Colon (tissue), 2 donors: ENCODE data around the gene ADGRD2.

ENCODE experiments used
- FAIRE-seq: peaks from 2 replicates; lab custom pipeline; 2012; peaks lifted over from hg19 to GRCh38; lab: Jason Lieb, UNC
- donor health status: control.
- donor health status: control.

Gene ADGRD2

DNA sequence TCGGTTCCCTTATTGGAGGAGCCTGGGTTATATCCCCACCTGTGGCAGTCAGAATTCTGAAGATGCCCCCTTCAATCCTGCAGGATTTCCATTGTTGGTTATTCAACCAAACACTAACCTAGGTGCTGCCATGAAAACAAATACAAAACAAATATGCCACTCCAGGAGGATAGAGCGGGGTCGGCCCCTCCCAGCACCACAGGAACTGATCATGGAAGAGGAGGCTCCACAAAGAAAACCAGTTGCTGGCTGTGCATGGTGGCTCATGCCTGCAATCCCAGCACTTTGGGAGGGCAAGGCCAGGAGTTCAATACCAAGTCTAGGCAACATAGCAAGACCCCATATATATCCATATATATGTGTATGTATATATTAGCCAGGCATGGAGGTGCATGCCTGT lies 13.2 kb upstream of the ADGRD2 start:
- FAIRE-seq = no peak

DNA sequence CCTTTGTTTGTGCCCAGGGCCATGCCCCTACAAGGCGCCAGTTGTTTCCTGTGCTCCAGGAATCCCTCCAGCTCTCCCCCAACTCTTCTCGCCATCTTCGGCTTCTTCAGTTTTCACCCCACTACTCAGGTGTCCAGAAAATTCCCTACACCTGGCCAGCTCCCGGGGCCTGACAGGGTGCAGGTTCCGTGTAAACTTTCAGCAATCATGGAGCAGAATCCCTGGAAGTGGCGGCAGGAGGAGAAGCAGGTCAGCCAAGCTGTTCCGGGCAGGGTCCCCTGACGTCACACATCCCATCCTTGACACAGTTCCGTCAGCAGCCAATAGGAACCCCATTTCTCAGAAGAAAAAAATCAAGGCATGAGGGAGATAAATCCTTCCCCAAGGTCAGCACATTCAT lies 12.2 kb upstream of the ADGRD2 start:
- no peak for FAIRE-seq

DNA sequence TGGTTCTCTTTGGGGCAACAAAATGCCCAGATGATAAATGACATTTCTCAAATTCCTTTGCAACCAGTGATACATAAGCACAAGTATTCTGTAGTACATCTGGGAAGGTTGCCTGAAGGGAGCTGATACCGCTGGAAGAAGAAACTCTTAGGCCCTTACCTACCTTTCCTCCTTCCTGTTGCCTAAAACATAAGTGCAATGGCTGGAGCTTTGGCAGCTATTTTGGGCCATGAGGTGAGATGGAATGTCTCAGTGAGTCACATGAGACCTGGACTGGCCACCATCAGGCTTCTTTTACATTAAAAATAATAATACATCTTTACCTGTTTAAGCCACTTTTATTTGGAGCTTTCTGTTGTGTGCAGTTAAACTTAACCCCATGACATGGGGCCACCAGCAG lies 11.2 kb upstream of the ADGRD2 start:
- no peak for FAIRE-seq

DNA sequence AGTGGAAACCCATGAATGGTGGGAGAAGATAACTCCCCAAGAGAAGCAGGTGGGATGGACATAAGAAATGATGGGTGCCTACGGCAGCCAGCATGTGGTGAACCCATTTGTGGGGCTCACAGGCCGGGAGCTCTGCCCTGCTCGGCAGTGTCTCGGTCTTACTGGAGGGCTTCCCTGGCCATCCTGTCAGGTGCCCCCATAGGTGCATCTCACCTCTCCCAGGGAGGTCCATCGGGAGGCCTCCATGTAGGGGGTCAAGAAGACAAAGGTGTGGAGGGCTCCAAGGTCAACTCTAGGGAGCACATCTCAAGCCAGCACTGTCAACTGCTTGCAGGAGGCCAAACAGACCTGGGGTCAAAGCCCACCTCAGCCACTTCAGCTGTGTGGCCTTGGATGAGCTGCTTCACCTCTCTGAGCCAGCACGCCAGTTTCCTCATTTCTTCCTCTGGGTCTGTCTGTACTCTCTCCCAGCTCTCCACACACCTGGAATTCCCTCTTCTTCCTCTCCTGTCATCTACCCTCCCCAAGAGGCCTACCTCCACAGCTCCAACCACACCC lies 10.5 kb upstream of the ADGRD2 start:
- FAIRE-seq = no peak

DNA sequence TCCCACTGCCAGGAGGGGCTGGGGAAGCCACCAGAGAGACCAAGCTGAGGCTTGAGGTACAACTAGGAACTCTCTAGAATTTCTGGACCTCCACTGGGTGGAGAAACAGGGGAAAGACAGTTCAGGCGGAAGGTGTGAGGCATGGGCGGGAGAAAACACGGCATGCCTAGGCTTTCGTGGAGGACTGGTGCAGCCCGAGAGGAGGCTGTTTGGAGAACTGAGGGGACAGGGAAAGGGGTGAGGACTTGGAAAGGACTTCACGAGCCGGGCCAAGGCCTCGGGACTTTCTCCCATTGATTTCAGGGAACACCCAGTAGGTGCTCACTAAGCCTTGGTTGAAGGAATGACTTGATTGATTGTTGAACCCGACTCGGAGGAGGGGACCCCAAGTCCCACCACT lies 9.5 kb upstream of the ADGRD2 start:
- no peak for FAIRE-seq

DNA sequence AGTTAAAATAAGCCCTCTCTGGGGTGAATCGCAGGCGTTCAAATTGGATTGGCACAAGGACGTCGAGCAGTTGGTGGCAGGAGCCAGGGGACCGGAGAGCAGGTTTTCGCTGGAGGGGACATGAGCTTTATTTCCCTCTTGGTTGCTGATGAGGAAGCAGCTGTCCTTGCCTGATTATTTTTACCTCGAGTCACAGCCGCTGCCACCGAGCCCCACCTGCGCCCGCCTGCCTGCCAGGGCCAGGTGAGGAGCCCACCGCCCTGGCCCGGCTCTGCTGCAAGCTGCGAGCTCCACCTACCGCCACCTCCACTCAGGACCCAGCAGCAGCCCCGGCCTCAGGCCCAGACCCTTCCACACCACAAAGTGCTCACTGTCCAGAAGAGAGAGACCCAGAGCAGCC lies 9.0 kb upstream of the ADGRD2 start:
- FAIRE-seq = no peak

DNA sequence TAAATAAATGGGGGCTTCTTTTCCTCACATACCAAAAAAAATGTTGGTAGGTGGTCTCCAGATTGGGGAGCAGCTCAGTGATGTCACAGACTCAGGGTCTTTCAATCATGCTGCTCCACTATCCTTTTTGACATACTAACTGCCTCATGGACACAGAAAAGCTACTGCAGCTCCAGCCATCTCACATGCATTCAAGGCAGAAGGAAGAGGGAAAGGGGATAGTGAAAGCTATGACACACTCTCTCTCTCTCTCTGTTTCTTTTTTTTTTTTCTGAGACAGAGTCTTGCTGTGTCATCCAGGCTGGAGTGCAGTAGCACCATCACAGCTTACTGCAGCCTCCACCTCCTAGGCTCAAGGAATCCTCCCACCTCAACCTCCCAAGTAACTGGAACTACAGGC lies 7.9 kb upstream of the ADGRD2 start:
- no peak for FAIRE-seq

DNA sequence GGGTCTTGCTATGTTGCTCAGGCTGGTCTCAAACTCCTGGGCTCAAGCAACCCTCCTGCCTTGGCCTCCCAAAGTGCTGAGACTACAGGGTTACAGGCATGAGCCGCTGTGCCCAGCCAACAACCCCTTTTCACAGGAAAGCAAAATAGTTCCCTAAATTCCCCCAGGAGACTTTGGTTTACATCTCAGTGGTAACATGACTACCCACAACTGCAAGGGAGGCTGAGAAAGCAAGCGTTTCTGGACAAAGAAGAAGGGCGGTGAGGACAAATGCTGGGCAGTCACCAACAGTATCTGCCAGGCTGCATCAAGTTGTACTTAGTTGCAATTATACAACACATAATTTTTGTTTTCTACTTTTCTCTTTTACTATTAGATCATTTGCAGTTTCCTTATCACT lies 7.4 kb upstream of the ADGRD2 start:
- FAIRE-seq = no peak

DNA sequence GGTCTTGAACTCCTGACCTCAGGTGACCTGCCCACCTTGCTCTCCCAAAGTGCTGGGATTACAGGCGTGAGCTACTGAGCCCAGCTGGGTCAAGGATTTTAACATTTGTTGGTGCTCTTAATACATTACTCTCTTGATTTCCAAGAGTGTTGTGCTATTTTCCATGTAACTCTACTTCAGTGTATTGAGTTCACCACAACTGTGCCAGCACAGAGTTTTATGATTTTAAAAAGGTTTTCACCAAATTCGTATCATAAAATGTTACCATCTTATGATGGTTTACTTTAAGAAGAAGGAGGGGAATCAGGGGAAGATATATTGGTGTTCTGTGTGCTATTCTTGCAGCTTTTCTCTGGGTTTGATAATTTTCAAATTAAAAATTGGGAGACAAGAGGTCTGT lies 6.6 kb upstream of the ADGRD2 start:
- no peak for FAIRE-seq

DNA sequence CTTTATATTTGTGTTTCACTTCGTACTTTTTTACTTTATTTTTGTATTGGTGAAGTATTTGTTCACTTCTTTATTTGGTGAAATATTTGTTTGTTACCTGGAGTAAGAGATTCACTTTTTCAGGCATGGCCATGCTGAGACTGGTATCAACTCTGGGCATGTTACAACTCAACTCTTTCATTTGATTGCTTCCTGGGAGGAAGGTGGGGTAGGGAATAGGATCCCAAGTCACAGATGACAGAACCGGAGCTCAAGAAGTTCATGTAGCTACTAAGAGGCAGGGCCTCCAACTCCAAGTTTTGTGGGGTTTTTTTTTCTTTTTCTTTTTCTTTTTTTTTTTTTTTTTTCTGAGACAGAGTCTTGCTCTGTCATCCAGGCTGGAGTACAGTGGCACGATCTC lies 6.1 kb upstream of the ADGRD2 start:
- no peak for FAIRE-seq

DNA sequence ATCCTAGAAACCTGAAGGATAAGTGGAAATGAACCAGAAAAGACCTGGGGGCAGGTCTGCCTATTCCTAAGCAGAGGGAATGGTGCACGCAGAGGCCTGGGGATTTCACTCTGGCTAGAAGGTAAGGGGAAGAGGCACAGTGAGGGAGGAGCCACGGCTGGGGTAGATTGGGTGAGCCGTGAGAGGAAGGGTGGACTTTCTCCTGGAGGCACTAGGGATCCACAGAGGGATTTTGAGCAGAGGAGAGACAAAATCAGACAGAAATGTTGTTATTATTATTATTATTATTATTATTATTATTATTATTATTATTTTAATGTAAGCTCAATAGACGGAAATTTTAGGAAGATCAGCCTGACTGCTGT lies 3.0 kb upstream of the ADGRD2 start:
- no peak for FAIRE-seq

DNA sequence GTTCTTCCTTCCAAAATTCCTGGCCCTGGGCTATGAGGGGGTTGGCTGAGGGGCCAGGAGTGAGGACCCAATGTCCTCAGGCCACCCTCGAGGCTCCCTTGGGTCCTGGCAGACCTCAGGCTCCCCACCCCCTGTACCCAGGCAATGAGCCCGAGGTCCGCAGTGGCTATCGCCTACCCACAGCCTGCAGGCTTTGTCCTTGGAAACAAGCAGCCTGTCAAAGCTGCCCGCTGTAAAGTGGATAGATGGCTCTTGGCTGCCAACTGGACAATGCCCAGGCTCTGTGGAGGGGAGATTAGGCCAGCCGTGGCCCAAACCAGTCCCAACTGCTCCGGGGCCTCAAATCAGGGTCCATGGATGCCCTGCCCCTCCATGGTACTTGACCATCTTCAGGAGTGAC lies 2.2 kb upstream of the ADGRD2 start:
- no peak for FAIRE-seq

DNA sequence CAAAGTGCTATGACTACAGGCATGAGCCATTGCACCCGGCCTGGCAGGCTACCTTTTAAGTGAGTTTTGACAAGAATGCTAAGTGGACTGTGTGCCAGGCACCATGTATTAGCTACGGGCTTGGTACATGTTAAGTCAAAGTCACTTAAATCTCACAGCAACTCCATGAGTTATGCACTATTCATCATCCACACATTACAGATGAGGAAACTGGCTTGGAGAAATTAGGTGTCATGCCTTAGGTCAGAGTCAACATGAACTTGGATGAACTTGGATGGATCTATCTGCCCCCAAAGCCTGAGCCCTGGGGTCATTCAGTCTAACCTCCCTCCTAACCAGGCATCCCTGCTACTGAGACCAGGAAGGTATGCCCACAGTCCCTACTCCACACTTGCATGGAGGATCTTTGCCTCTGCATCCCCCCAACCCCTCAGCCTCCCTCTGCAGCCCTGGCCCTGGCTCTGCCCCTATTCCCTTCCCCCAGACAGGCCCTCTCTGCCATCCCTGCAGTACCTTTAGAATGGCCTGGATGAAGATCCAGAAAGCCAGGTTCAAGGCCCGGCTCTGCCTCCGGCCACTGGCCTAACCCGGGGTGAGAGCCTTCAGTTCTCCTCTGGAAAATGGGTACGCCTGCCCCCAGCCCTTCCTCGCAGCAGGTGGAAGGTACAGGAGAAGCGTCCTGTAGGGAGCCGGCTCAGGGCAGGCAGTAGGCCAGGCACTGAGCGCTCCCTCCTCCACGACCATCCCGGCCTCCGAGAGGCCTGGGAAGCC lies 685 bp upstream of the ADGRD2 start:
- FAIRE-seq = no peak

DNA sequence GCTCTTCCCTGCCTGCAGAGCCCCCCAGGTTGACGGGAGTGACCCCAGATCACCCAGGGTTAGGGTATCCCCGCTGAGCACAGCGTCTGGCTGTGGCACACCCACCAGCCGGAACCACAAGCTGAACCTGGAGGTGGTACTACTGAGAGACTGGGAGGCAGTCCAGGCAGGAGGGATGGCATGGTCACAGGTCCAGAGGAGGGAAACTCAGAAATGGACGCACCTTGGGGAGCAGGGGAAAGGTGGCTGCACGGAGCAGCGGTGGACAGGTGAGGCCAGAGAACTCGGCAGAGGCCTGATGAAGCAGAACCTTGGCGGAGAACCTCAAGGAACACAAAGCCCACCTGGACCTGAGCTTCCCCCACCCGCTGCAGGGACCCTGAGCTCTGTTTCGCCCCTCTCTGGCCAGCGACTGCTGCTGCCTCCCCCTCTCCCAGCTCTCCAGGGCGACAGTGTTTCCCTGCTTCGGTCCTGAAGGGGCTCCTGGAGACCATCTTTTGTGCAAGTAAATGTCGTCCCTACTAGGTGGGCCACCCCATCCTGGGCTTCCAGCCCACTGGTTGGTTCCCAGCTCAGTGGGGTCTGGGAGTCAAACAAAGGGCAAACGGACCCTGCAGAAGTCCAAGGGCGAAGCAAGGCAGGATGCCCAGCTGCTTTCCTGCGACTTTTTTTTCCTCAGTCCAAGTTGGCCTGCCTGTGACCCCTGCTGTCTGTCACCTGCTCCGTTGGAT lies 845 bp downstream of the ADGRD2 start:
- FAIRE-seq = no peak

DNA sequence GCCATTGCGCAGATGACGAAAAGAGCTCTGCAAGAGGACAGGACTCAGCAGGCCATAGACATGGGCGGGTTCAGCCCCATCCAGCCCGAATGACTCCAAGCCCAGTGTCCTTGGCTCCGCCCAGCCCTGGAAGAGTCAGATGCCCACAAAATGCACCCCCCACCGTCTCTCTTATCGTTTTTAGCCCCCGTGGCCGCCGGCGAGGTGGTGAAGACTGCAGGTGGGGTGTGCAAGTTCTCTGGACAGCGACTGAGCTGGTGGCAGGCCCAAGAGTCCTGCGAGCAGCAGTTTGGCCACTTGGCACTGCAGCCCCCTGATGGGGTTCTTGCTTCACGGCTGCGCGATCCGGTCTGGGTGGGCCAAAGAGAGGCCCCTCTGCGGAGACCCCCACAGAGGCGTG lies 2.1 kb downstream of the ADGRD2 start:
- FAIRE-seq = no peak

DNA sequence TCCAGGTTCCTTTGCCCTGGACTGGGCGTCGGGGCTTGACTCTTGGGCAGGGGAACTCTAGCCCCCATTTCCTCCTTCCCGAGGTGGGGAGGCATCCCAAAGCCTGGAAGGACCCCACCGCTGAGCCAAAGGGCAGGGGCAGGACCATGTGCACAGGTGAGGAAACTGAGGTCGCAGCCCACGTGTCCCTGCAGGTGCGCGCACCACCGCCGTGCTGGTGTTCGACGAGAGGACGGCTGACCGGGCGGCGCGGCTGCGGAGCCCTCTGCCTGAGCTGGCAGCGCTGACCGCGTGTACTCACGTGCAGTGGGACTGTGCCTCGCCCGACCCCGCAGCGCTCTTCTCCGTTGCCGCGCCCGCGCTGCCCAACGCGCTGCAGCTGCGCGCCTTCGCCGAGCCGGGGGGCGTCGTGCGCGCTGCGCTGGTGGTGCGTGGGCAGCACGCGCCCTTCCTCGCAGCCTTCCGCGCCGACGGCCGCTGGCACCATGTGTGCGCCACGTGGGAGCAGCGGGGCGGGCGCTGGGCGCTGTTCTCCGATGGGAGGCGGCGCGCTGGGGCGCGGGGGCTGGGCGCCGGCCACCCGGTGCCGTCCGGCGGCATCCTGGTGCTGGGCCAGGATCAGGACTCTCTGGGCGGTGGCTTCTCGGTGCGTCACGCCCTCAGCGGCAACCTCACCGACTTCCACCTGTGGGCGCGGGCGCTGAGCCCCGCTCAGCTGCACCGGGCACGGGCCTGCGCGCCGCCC lies 2.8 kb downstream of the ADGRD2 start:
- FAIRE-seq = no peak

DNA sequence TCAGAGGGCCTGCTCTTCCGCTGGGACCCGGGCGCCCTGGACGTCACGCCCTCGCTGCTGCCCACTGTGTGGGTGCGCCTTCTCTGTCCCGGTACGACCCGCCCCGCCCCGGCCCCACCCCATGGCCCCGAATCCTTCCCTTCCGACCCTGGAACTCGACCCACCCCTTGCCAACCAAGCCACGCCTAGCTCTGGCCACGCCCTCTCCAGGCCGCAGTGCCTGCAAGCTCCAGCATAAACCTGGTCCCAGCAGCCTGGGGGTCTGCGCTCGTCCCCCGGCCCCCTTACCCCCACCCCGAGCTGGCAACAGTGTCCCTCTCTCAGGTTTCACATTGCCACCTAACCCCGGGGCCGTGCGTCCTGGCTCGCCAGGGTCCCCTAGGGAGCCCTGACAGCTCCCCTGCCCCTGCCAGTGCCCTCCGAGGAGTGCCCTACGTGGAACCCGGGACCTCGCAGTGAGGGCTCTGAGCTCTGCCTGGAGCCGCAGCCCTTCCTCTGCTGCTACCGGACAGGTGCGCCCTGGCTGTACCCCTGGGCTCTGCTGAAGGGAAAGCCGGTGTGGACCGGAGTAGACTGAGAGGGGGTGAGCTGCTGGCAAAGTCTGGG lies 3.4 kb downstream of the ADGRD2 start:
- no peak for FAIRE-seq

DNA sequence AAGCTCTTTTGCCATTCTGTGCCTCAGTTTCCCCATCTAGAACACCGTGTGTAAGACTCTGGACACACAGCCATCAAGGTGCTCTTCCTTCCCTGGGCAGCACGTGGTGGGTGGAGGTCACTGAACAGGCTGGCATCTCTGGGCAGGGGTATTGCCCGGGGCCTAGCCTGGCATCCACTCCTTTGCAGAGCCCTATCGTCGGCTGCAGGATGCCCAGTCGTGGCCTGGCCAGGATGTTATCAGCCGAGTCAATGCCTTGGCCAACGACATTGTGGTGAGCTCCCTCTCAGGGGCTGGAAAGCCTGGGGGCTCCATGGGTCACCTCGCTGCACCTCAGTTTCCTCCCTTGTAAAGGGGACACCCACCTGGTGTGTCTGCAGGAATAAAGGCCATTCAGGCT lies 4.0 kb downstream of the ADGRD2 start:
- FAIRE-seq = no peak

DNA sequence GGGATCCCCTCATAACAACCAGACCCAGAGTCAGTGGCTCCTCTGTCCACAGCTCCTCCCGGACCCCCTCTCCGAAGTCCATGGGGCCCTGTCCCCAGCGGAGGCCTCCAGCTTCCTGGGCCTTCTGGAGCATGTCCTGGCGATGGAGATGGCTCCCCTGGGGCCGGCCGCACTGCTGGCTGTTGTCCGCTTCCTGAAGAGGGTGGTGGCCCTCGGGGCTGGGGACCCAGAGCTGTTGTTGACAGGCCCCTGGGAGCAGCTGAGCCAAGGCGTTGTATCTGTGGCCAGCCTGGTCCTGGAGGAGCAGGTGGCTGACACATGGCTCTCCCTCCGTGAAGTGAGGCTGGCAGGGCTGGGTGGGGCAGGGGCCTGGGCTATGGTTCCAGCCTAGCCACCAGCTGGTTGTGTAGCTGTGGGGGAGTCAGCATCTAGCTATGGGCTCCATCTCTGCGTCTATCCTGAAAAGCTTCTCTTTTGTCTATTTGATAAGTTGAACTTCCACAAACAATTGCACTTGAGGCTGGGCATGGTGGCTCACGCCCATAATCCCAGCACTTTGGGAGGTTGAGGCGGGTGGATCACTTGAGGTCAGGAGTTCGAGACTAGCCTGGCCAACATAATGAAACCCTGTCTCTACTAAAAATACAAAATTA lies 4.7 kb downstream of the ADGRD2 start:
- no peak for FAIRE-seq

DNA sequence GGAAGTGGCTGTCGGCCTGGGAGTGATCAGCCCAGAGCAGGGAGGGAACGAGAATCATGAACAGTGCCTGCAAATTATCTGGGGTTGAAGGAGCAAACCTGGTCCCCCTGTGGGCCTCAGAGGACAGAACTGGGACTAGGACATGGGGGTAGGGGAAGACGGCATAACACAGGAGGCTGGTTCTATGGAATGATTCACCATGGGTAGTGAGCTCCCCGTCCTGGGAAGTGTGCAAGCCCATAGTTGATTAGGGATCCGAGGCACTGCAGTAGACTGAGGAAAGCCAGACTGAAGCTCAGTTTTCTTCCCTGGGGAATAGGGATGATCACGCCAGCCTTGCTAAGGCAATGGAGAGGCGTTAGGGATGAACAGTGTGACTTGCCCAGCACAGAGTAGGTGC lies 5.6 kb downstream of the ADGRD2 start:
- FAIRE-seq = no peak

DNA sequence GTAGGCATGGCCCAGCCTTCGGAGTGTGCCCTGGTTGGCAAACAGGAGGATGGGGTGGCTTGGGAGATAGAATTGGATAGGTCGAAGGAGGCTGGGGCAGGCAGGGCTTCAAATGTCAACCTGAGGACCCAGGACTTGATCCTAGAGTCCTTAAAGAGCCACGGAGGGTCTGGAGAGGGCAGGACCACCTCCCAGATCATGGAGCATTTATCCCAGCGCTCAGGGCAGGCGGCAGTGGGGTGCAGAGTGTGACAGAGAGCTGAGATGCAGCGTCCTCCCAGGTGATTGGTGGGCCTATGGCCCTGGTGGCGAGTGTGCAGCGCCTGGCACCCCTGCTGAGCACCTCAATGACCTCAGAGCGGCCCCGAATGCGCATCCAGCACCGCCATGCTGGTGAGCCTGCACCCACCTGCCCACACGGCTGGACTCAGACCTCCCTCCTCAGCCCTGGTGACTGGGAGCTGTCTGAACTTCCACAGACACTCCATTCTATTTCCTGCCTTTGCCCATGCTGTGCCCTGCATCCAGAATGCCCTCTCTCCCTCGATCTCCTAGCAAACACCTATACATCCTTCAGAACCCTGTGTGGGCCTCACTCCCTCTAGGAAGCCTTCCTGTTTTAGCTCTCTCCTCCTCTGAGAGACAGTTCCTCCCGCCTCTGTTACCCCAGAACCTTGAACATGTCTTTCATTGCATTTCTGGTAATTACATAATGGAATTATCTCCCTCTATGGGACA lies 6.3 kb downstream of the ADGRD2 start:
- FAIRE-seq = no peak
